Right atrium auricular region (tissue), 2 donors: ENCODE measurements around the gene ZNF552. TPM values are rescaled to one million over a fixed set of nuclear protein-coding genes. Genes with fewer than 3 reads are reported as not detected.
"Not testable (repeated sequence)": the region's sequence is repeated elsewhere in the genome, so short reads cannot be mapped to it uniquely, and the experiment has no call there.

Experiments
- DNase-seq: peaks from one replicate; pipeline ENCODE4 v3.0.0-alpha.2; 2019; ENCODE audit warnings: low spot score
- H3K27ac ChIP-seq, 2 donors: fragments of 200-600 bp; sonication (generic); 1 replicate in 1 of 2; 2 replicates in 1 of 2; pipeline ENCODE4 v1.5.1; 2016 to 2019
- H3K27me3 ChIP-seq, 2 donors: fragments of 200-600 bp; sonication (generic); one replicate each; pipeline versions ENCODE4 v1.5.1 to v1.6.0; 2017 to 2019
- H3K36me3 ChIP-seq: fragments of 200-600 bp; sonication (generic); one replicate; pipeline ENCODE4 v1.5.1; 2016
- H3K4me1 ChIP-seq, 2 donors: fragments of 200-600 bp; sonication (generic); one replicate each; pipeline versions ENCODE4 v1.5.1 to v1.6.0; 2017 to 2019
- H3K4me3 ChIP-seq, 2 donors: fragments of 200-600 bp; sonication (generic); 1 replicate in 1 of 2; 2 replicates in 1 of 2; pipeline ENCODE4 v1.5.1; 2017 to 2019; ENCODE audit warnings: mild to moderate bottlenecking in 1 of 2, moderate library complexity in 1 of 2
- H3K9me3 ChIP-seq, 2 donors: fragments of 200-600 bp; sonication (generic); one replicate each; pipeline ENCODE4 v1.5.1; 2019
- CTCF ChIP-seq, 2 donors: fragments of 200-600 bp; sonication (generic); IDR thresholded peaks; one replicate each; pipeline ENCODE4 v1.5.1; 2019; ENCODE audit warnings: antibody characterized with exemption in 2 of 2
- total RNA-seq, 2 donors: library from RNA; depleted of rRNA; stranded (reverse); fragments of >200 nt; gene quantifications; one replicate each; pipeline ENCODE4 v1.1.0, GENCODE V29; 2016

The ZNF552 gene
- total RNA-seq, 2 donors from 2014 or later = 1.0 to 5.3 TPM

- Histone ChIP-seq H3K4me3 (peak overlapping the region; percentile 38 to 51), H3K27ac (peak overlapping the region; percentile 64 to 73), H3K4me1 (peaks cover 0 to 24% of the 10 kb centered on the region in 2 donors), H3K27me3 (no peaks in the 10 kb centered on the region), H3K9me3 (no peaks in the 10 kb centered on the region), H3K36me3 (peaks cover 12% of the 10 kb centered on the region)
- DNase-seq = no peak
- no peak for TF ChIP-seq CTCF (IDR thresholded peaks at IDR 0.05)
These were observed 11.0 kb downstream of the ZNF552 start for GRCh38 chr19:57803594-57804325.

GRCh38 chr19:57803265-57803593 lies 11.5 kb downstream of the ZNF552 start:
- H3K9me3 ChIP-seq = no peaks in the 10 kb centered on the region
- H3K36me3 ChIP-seq = peaks cover 10% of the 10 kb centered on the region
- H3K27ac ChIP-seq = peak overlapping the region; percentile 64 to 73
- peak overlapping the region; percentile 38 to 51 for H3K4me3 ChIP-seq
- TF ChIP-seq CTCF (IDR thresholded peaks at IDR 0.05) = no peak
- DNase-seq = no peak
- no peaks in the 10 kb centered on the region for H3K27me3 ChIP-seq
- H3K4me1 ChIP-seq = peaks cover 0 to 24% of the 10 kb centered on the region in 2 donors

GRCh38 chr19:57802269-57802668 lies 12.4 kb downstream of the ZNF552 start:
- Histone ChIP-seq H3K27ac (no peak overlapping the region), H3K36me3 (no peaks in the 10 kb centered on the region), H3K27me3 (no peaks in the 10 kb centered on the region), H3K4me1 (peaks cover 0 to 24% of the 10 kb centered on the region in 2 donors), H3K4me3 (no peak overlapping the region), H3K9me3 (no peaks in the 10 kb centered on the region)
- no peak for DNase-seq
- no peak for TF ChIP-seq CTCF (IDR thresholded peaks at IDR 0.05)

GRCh38 chr19:57800696-57801095 lies 14.0 kb downstream of the ZNF552 start:
- Histone ChIP-seq H3K4me3 (no peak overlapping the region), H3K27ac (no peak overlapping the region), H3K27me3 (no peaks in the 10 kb centered on the region), H3K9me3 (no peaks in the 10 kb centered on the region), H3K36me3 (peaks cover 6% of the 10 kb centered on the region), H3K4me1 (peaks cover 0 to 24% of the 10 kb centered on the region in 2 donors)
- DNase-seq = no peak
- no peak for TF ChIP-seq CTCF (IDR thresholded peaks at IDR 0.05)

GRCh38 chr19:57796580-57796979 lies 18.1 kb downstream of the ZNF552 start:
- H3K4me3 ChIP-seq, DNase-seq, H3K27ac ChIP-seq, H3K27me3 ChIP-seq, H3K4me1 ChIP-seq, H3K9me3 ChIP-seq: not testable (repeated sequence)
- H3K36me3 ChIP-seq = peaks cover 18% of the 10 kb centered on the region

- no peaks in the 10 kb centered on the region for H3K27me3 ChIP-seq
- peaks cover 0 to 18% of the 10 kb centered on the region in 2 donors for H3K9me3 ChIP-seq
- H3K4me1 ChIP-seq = no peaks in the 10 kb centered on the region
- no peak overlapping the region for H3K4me3 ChIP-seq
- peaks cover 15% of the 10 kb centered on the region for H3K36me3 ChIP-seq
- H3K27ac ChIP-seq = no peak overlapping the region
- TF ChIP-seq CTCF (IDR thresholded peaks at IDR 0.05) = no peak
- DNase-seq = no peak
These were observed 25.4 kb downstream of the ZNF552 start for GRCh38 chr19:57789288-57789687.
